HG02885 (cell line): ENCODE results near the gene ZSWIM1.
A peak's percentile ranks its signal among the peaks of the same experiment; 100 is the strongest.

Experiments used
- ATAC-seq: cut with Tn5 transposase; IDR thresholded peaks from one replicate; pipeline ENCODE4 v1.9.1; 2021; ENCODE audit warnings: mild to moderate bottlenecking; ENCODE audit not compliant: unreplicated experiment, poor library complexity

ZSWIM1 gene

DNA sequence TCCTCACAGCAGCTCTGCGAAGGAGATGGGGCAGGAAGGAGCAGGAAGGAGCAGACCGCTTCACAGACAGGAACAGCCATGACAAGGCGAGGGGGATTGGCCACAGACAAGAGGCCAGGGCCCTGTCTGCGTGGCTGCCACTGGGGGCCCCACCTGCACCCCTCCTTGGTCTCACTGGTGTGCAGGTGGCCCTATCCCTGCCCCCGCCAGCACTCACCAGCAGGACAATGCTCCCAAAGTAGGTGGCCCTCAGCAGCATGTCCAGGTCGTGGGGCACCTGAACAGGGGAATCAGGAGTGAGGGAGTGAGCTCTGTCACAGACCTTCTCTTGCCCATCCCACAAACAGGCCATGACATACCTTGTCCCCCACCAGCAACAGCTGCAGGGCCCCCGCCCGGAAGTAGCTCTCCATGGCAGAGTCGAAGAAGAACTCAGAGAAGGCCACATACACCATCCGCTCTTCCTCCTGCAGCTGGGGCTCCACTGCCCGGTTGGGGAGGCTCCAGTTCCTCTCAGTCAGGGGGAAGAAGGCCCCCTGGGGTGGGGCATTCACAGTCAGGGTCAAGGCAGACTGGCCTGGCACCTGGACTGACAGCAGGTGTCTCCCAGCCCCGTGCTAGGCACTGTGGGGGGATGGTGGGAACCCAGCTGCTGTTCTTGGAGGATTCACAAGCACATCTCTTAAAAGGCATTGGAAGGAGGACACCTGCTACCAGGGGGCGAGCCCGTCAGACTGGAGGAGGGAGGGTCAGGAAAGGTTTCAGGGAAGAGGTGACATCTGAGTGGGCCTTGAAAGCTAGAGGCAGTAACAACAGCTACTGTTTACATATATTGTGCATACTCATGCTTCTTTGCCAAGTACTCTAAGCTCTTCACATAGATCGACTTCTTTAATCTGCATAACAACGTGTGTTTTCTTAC is 23.8 kb downstream of the ZSWIM1 start:
- no peak for ATAC-seq

DNA sequence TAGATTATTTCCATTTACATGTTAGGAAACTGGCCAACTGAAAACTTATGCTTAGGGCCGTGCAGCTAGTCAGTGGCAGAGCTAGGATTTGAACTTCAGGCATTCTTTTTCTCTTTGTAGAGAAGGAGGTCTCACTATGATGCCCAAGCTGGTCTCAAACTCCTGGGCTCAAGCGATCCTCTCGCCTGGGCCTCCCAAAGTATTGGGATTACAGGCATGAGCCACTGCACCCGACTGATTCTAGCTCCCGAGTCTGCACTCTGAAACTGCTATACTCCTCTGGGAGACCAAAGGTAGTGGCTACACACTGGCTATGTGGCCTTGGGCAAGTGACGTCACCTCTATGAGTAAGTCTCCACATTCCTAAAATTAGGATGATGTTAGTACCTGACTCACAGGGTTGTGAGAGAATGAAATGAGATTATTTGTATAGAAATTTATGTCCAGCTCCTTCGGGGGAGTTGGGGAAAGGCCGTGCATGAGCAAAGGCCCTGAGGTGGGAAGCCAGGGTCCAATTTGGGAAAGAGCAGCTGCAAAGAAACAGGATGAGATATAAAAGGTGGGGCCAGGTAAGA is 24.6 kb downstream of the ZSWIM1 start:
- ATAC-seq, result no peak

DNA sequence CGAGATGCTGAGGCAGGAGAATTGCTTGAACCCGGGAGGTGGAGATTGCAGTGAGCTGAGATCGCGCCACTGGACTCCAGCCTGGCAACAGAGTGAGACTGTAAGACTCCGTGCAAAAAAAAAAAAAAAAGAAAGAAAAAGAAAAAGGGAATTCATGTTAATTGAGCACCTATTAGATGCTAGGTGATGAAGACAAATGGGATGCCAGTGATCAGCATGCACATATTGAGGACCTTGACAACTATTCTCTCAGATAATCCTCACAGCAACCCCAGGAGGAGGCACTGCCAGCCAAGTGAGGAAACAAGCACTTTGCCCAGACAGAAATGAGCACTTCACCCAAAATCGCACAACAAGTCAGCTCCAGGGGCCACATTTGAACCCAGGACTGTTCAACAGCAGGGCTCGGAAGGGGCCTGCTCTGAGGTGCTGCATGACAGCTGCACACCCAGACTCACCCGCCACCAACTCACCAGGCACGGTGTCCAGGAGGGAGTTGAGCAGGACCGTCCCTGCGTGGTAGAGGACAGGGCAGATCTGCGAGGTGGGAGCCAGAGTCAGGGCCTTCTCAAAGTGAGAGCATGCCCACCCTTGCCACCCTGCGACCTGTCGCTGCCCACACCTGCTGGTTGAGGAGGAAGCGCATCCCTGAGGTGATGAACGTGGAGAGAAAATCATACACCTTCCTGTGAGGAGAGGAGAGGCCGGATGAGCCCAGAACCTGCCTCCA is 26.4 kb downstream of the ZSWIM1 start:
- ATAC-seq, result no peak

DNA sequence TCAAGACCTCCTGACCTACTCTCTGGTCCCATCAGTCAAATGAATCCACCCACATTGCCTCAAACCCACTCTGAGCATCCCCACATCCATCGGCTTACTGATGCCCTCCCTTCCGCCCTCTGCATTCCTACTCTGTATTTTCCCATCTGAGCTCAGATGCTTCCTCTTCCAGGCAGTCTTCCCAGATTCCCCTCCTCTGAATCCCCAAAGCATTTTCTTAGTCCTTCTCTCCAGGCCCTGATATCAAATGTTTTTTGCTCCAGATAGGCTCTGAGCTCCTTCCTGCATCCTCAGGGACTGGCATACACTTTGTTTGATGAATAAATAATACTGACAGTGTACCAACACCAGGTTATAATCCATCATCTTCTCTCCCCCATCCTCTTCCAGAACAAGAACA is 27.1 kb downstream of the ZSWIM1 start:
- ATAC-seq, result no peak

DNA sequence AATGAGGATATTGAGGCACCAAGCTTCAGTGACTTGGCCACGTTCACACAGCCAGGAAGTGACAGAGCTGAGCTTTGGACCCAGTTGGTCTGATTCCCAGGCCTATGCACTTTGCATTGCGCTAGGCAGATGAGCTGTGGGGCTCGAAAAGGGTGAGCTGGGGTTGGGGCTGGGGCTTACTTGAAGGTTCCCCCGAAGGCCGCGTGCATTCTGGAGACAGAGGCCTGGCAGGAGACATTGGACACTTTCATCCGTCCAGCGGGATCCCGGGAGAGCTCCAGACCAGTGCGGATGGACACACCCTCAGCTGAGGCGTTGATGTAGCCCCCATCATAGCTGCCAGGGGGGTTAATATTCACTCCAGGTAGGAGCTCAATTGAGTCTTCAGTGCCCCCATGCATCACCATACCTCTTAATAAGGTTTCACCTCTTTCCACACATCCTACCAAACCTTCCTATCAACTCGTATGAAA is 28.3 kb downstream of the ZSWIM1 start:
- ATAC-seq, result no peak

DNA sequence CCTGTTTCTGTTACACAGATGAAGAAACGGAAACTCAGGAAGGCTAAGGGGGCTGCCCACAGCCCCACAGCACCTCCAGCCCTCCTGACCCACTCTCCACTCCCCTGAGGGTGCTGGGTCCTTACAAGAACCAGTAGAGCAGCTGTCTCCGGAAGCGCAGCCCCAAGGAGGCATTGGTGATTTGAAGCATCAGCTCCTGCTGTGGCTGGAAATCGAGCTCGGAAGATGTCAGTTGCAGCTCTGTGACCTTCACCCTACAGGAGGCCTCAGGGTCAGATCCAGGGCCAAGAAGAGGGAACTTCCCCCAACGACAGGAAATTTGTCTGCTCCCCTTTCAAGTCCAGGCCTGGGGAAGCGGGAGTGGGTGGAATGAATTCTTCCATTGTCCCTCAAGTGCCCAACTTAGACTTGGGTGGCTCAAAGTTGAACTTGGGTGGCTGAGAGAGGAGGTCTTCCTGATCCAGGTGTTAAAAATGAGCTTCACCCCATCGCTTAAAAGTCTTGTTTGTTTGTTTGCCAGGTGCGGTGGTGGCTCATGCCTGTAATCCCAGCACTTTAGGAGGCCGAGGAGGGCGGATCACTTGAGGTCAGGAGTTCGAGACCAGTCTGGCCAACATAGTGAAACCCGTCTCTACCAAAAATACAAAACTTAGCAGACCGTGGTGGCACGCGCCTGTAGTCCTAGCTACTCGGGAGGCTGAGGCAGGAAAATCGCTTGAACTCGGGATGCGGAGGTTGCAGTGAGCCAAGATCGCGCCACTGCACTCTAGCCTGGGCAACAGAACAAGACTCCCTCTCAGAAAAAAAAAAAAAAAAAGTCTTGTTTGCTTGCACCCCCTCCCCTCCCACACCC is 29.0 kb downstream of the ZSWIM1 start:
- ATAC-seq, result no peak

DNA sequence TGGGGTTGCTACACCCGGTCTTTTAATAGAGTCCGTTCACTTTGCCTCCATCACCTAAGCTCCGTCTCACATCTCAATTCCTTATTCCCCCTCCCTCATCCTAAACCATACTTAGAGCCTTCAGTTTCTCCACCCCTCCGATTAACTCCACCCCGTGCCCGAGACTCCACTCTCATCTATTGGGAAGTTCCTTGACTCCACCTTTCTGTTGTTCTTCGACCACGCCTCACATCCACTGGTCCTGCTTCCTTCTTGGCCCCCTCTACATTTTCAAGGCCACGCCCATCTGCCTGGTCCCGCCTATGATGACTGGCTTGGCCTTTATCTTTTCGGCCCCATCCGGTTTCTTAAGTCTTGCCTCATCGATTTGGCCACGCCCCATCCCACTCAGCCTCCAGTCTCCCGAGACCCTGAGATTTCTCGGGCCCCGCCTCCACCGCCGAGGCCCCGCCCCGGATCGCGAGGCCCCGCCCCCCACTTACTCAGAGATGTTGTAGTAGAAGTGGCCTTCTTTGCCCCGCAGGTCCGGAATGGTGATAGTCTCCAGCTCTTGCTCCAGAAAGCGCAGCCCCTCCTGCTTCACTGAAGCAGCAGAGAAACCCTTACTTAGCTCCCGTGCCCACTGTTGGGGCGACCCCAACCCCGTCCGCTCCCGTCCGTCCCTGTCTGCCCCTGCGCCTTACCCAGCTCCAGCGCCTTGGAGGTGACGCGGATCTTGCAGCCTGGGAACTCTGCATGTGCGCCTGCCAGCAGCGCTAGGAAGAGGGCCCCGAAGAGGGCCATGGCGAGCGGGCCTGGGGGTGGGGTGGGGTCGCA is 29.9 kb downstream of the ZSWIM1 start:
- ATAC-seq, result peak; percentile 89

DNA sequence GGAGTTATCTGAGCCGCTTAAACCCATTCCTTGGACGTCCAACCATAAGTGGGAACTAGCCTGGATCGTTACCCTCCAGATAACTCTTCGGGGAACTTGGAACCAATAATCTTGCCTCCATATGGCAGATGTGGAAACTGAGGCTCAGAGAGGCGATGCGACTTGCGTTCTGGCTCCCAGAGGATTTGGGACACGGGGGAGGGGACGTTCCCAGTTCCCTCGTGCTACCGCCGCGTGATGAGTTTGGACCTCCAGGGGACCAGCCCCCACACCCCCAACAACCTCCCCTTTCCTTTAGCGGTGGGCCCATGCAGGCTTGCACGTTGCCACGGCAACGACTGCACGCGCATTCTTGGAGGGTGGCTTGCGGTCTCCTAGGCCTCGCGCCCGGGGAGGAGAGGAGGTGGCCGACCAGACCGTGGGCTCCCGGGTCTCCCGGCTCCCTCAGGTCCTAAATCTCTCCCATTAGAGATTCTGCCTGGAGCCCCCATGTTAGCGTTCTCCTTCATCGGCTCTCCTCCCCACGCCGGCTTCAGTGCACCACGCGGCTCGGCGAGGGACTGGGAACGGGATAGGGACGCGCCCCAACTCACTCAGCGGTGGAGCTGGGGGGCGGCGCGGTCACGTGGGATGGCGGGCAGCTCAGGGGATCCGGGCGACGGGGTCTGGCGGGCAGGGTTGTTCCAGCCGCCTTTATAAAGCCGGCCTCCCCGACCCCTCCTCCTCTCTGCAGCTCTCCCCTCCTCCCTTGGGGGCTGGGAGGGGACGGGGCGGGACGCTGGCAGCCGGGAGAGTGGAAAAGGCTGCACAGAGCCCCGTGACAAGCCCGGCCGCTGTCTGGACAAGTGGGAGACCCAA is 30.7 kb downstream of the ZSWIM1 start, which contains the start of gene PLTP:
PLTP (minus strand) TSS at position 670 of the 858 bp plus-strand sequence. CDS start 703 bp downstream, outside the sequence.
- ATAC-seq, result no peak

DNA sequence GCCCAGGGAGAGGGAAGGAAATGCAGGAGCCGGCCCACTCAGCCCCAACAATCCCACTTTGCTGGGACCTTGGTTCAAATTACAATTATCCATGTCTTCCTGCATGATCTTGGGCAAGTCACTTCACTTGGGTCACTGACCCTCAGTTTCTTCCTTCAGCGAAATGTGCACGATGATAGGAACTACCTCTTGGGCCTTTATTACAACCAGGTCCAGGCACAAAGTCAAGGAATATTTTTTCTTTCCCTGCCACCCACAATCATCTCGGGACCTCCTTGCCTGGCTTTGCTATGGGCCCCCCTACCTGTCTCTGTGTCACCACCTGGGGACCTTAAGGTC is 31.3 kb downstream of the ZSWIM1 start:
- ATAC-seq, result no peak

DNA sequence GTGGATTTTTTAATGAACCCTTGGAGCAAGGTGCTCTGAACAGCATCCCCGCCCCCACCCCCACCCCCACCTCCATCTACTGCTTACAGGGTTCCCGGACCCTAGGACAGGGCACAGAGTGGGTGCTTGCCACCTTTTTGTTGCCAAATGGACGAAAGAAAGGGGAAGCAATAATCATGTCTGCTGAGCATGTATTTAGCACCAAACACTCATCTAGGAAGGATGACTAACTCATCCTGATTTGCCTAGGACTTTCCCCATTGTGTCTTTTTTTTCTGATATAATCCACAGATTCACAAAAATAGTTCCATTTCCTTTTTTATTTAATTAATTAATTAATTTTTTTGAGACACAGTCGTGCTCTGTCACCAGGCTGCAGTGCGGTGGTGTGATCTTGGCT is 32.1 kb downstream of the ZSWIM1 start:
- no peak for ATAC-seq

DNA sequence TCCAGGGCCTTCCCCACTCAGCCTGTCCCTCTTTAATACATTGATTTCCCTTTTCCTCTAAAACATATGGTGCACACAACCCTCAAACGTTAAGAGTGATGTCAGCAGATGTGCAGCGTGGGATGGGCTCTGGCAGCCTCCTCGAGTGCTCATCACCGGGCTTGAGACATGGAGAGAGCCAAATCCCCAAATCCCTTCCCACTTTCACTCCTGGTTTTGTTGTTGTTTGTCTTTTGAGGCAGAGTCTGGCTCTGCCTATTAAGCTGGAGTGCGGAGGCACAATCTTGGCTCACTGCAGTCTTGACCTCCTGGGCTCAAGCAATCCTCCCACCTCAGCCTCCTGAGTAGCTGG is 36.7 kb downstream of the ZSWIM1 start:
- ATAC-seq, result no peak

DNA sequence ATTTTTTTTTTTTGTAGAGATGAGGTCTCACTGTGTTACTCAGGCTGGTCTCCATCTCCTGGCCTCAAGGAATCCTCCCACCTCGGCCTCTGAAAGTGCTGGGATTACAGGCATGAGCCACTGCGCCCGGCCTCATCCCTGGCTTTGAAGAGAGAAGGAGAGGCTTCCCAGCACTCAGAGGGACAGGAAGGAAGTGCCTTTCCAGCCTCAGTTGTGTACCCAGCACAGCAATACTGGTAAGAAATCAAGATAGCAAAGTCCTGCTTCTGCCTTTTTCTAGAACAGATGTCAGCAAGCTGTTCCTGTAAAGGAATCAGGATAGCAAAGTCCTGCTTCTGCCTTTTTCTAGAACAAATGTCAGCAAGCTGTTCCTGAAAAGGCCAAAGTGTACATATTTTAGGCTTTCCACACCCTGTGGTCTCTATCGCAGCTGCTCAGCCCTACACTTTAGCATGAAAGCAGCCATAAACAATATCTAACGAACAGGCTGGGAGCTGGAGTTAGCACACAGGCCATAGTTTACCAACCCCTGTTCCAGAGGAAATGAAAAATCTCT is 37.2 kb downstream of the ZSWIM1 start:
- no peak for ATAC-seq

DNA sequence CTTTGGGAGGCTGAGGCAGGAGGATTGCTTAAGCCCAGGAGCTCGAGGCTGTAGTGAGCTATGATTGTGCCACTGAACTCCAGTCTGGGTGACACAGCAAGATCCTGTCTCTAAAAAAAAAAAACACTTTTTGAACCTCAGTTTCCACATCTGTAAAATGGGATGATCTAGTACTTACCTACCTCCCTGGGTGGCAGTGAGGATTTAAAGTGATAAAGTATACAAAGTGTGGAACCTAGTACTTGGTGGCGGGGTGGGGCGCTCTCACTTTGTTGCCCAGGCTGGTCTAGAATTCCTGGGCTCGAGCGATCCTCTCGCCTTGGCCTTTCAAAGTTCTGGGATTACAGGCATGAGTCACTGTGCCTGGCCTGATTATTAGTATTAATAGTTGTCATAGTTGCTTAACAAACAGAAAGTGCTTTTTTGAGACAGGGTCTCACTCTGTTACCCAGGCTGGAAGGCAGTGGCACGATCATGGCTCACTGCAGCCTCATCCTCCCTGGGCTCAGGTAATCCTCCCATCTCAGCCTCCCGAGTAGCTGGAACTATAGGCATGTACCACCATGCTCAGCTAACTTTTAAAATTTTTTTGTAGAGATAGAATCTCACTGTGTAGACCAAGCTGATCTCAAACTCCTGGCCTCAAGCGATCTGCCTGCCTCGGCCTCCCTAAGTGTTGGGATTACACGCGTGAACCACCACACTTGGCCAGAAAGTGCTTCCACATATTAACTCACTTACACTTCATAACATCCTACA is 37.9 kb downstream of the ZSWIM1 start:
- ATAC-seq, result no peak

DNA sequence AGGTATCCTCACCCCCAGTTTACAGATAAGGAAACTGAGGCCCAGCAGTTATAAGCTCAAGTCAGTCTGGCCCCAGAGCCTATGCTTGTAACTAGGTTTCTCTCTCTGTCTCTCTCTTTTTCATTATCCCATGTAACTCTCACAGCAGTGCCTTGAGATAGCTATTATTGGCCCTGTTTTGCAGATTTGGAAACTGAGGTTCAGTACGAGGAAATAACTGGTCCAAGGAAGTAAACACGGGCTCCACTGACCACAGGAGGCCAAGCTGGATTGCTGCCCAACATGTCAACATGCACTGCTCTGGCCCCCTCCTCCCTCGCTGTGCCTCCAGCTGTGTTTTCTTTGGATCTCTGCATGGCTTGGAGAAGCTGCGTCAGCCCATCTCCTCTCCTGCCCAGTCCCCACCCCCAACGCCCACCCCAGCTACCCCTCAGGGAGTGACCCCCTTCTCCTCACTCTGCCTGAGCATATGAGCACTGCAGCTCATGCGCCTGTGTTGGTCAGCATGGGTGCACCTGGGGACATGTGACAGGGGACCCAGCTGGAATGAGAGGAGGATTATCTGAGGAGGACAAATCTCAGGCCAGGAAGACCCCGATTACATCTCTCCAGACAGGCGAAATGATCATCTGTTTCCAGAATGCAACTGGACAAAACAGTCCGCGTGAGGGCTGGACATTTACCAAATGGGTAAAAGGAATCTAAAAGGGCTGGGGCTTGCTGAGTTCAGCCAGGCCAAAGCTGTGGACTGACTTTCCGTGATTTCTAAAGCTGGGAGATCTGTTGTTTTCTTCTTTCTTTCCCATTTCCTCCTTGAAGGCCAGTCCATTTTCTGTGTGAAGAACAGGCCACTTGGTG is 38.7 kb downstream of the ZSWIM1 start:
- ATAC-seq, result no peak

DNA sequence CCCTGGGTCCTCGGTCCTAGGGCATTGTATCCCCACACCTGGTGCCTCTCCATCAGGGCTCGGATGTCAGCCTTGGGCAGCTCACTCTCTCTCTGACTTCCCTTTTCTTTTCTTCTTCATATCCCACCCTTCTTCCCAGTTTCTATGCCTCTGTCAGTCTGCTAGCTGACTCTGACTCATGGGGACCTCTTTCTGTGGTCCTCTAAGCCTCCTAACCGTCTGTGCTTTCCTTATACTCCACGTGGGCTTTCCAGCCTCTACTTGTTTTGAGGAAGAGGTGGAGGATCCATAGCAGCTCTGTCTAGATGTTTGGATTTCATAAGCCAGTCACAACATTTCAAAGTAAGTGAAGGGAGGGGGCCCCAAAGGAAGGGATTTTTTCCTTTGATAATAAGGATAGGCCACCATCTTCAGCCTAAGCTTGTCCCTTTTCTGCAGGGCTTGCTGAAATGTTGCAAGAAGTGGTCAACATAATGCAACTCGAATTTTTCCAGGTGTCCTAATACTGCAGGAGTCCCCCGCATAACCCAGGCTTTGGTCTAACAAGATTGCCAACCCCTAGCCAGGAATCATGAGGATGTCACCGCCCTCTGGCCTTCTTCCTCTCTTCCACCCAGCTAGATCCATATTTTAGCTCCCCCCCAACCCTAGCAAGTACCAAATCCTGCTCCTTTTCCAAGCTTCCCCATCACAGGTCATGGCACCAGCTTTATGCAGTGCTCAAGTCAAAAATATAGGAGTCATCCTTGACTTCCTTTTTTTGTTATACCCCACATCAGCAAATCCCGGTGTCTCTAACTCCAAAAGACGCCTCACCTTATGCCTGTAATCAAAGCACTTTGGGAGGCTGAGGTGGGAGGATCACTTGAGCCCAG is 39.7 kb downstream of the ZSWIM1 start:
- ATAC-seq, result no peak
